Gastroesophageal sphincter (tissue), 4 donors: ENCODE results near the gene CCL27. TPM values are rescaled to one million over a fixed set of nuclear protein-coding genes. Genes with fewer than 3 reads are reported as not detected.

Experiments
- ATAC-seq: fragments of 150-250 bp; one replicate; pipeline ENCODE4 v1.9.1; 2016; ENCODE audit warnings: mild to moderate bottlenecking, moderate library complexity
- H3K27ac ChIP-seq, 4 donors: fragments of 200-600 bp; sonication (generic) in 3 of 4; 1 replicate in 3 of 4; 2 replicates in 1 of 4; pipeline ENCODE4 v1.5.1; 2016 to 2019
- H3K27me3 ChIP-seq: fragments of 200-600 bp; sonication (generic); one replicate; pipeline ENCODE4 v1.5.1; 2019
- H3K36me3 ChIP-seq, 2 donors: fragments of 200-600 bp; sonication (generic); one replicate each; pipeline ENCODE4 v1.5.1; 2019; ENCODE audit warnings: control low read depth in 1 of 2
- H3K4me1 ChIP-seq, 3 donors: fragments of 200-600 bp; sonication (generic); 1 replicate in 2 of 3; 2 replicates in 1 of 3; pipeline ENCODE4 v1.5.1; 2016 to 2019; ENCODE audit warnings: control low read depth in 2 of 3
- H3K4me3 ChIP-seq, 2 donors: fragments of 200-600 bp; sonication (generic); one replicate each; pipeline ENCODE4 v1.5.1; 2019; ENCODE audit warnings: mild to moderate bottlenecking in 1 of 2, moderate library complexity in 1 of 2
- H3K9me3 ChIP-seq, 3 donors: fragments of 200-600 bp; sonication (generic); one replicate each; pipeline ENCODE4 v1.5.1; 2017 to 2019; ENCODE audit warnings: control low read depth in 2 of 3
- CTCF ChIP-seq, 4 experiments: fragments of 200-600 bp in 2 of 4; fragments of 450-650 bp in 2 of 4; sonication (generic) in 1 of 4; IDR thresholded peaks; one replicate each; pipeline ENCODE4 v1.5.1; 2017 to 2019; ENCODE audit warnings: antibody characterized with exemption in 4 of 4, mild to moderate bottlenecking in 2 of 4, moderate library complexity in 2 of 4
- EP300 ChIP-seq: sonication (generic); formaldehyde crosslinking; IDR thresholded peaks from one replicate; pipeline ENCODE4 v1.6.1; 2017; ENCODE audit warnings: antibody characterized with exemption, mild to moderate bottlenecking
- POLR2A ChIP-seq, 2 donors: fragments of 450-650 bp; IDR thresholded peaks; one replicate each; pipeline ENCODE4 v1.6.1; 2017; ENCODE audit warnings: antibody characterized with exemption in 2 of 2, mild to moderate bottlenecking in 2 of 2, moderate library complexity in 1 of 2
- POLR2AphosphoS5 ChIP-seq: sonication (generic); formaldehyde crosslinking; IDR thresholded peaks from one replicate; pipeline ENCODE4 v1.6.1; 2017; ENCODE audit warnings: antibody characterized with exemption
- WGBS, 2 donors: methylation state at CpG; one replicate each; pipeline ENCODE4 v1.1.5; 2018; ENCODE audit warnings: low coverage in 1 of 2; 5-methylcytosine and 5-hydroxymethylcytosine counted together
- total RNA-seq, 4 donors: library from RNA; depleted of rRNA; stranded (reverse); fragments of >200 nt; gene quantifications; one replicate each; pipeline ENCODE4 v1.1.0, GENCODE V29; 2016

Gene CCL27
- total RNA-seq, 4 donors from 2014 or later = not detected

GRCh38 chr9:34693560-34693959, 31.1 kb upstream of the CCL27 start:
- no peak for ATAC-seq
- Histone ChIP-seq H3K9me3 (no peaks in the 10 kb centered on the region), H3K36me3 (no peaks in the 10 kb centered on the region), H3K4me3 (no peak overlapping the region), H3K27me3 (no peaks in the 10 kb centered on the region), H3K27ac (no peak overlapping the region), H3K4me1 (peaks cover 0 to 4% (median 0%) of the 10 kb centered on the region in 3 donors)
- WGBS, 2 donors = 76 to 81% methylated on average over 1 to 2 of the region's 2 CpGs
- TF ChIP-seq POLR2A (IDR thresholded peaks at IDR 0.05) (no peak), EP300 (no peak), POLR2AphosphoS5 (no peak), CTCF (IDR thresholded peaks at IDR 0.05) (no peak)

GRCh38 chr9:34691936-34692315, 29.5 kb upstream of the CCL27 start:
- Histone ChIP-seq H3K4me3 (no peak overlapping the region), H3K27ac (no peak overlapping the region), H3K9me3 (no peaks in the 10 kb centered on the region), H3K36me3 (no peaks in the 10 kb centered on the region), H3K4me1 (peaks cover 0 to 13% (median 0%) of the 10 kb centered on the region in 3 donors), H3K27me3 (no peaks in the 10 kb centered on the region)
- WGBS, 2 donors = 79 to 87% methylated on average over 5 of the region's 5 CpGs
- TF ChIP-seq EP300 = no peak
- TF ChIP-seq POLR2AphosphoS5 = no peak
- TF ChIP-seq POLR2A (IDR thresholded peaks at IDR 0.05) = no peak
- TF ChIP-seq CTCF (IDR thresholded peaks at IDR 0.05) = no peak
- ATAC-seq = no peak

GRCh38 chr9:34690983-34691935, 28.8 kb upstream of the CCL27 start, which contains the start of gene CCL19:
CCL19 (minus strand) TSS chr9:34691276; CDS start chr9:34691139, 137 bp downstream.
- Histone ChIP-seq H3K27me3 (no peaks in the 10 kb centered on the region), H3K27ac (no peak within 1 kb of the TSS), H3K36me3 (no peaks in the 10 kb centered on the region), H3K4me3 (no peak within 1 kb of the TSS), H3K4me1 (peaks cover 0 to 13% (median 0%) of the 10 kb centered on the region in 3 donors), H3K9me3 (no peaks in the 10 kb centered on the region)
- TF ChIP-seq EP300 = no peak
- no peak for TF ChIP-seq POLR2A (IDR thresholded peaks at IDR 0.05)
- TF ChIP-seq CTCF (IDR thresholded peaks at IDR 0.05) = no peak
- TF ChIP-seq POLR2AphosphoS5 = no peak
- no peak for ATAC-seq
- 41% methylated on average over 4 of the region's 6 CpGs; no CpG with 5 or more reads in 1 of the 2 donors for WGBS, 2 donors

GRCh38 chr9:34689512-34689911, 27.1 kb upstream of the CCL27 start:
- Histone ChIP-seq H3K27me3 (no peaks in the 10 kb centered on the region), H3K4me1 (peaks cover 0 to 13% (median 0%) of the 10 kb centered on the region in 3 donors), H3K4me3 (no peak overlapping the region), H3K36me3 (peaks cover 0 to 4% of the 10 kb centered on the region in 2 donors), H3K9me3 (no peaks in the 10 kb centered on the region), H3K27ac (no peak overlapping the region)
- 86 to 100% methylated on average over 2 to 8 of the region's 8 CpGs for WGBS, 2 donors
- no peak for TF ChIP-seq EP300
- ATAC-seq = no peak

GRCh38 chr9:34689116-34689470, 26.6 kb upstream of the CCL27 start:
- TF ChIP-seq EP300 = no peak
- TF ChIP-seq CTCF (IDR thresholded peaks at IDR 0.05) = no peak
- no peak for TF ChIP-seq POLR2AphosphoS5
- TF ChIP-seq POLR2A (IDR thresholded peaks at IDR 0.05) = no peak
- Histone ChIP-seq H3K9me3 (no peaks in the 10 kb centered on the region), H3K36me3 (peaks cover 0 to 8% of the 10 kb centered on the region in 2 donors), H3K4me1 (peaks cover 0 to 13% (median 0%) of the 10 kb centered on the region in 3 donors), H3K27me3 (no peaks in the 10 kb centered on the region), H3K27ac (no peak overlapping the region), H3K4me3 (no peak overlapping the region)
- WGBS, 2 donors = 57 to 75% methylated on average over 1 of the region's 4 CpGs
- no peak for ATAC-seq
